NCI-H2227 treated with DMSO at 0.1 percent for 48 hours (cell line): ENCODE measurements around the gene PSG6.
"Not testable (repeated sequence)": the region's sequence is repeated elsewhere in the genome, so short reads cannot be mapped to it uniquely, and the experiment has no call there.

Source experiments
- DNase-seq: peaks from one replicate; lab custom pipeline; 2025; lab: John Stamatoyannopoulos, UW

The PSG6 gene

GRCh38 chr19:42917634-42918033 lies at the start of gene PSG6:
TSS of gene PSG6 (minus strand) at chr19:42917894. CDS start at chr19:42917792, 102 bp downstream.
- DNase-seq = not testable (repeated sequence)

- DNase-seq = no peak
These were observed 47.5 kb upstream of the PSG6 start for GRCh38 chr19:42965176-42965575.

- no peak for DNase-seq
These were observed 43.4 kb upstream of the PSG6 start for GRCh38 chr19:42961119-42961518.

GRCh38 chr19:42952126-42952525 lies 34.4 kb upstream of the PSG6 start:
- not testable (repeated sequence) for DNase-seq

GRCh38 chr19:42951476-42951875 lies 33.8 kb upstream of the PSG6 start:
- DNase-seq = not testable (repeated sequence)

GRCh38 chr19:42942187-42942789 lies 24.6 kb upstream of the PSG6 start:
- peak; percentile 13 for DNase-seq

- not testable (repeated sequence) for DNase-seq
These were observed 19.4 kb upstream of the PSG6 start, which contains the start of gene PSG7 for GRCh38 chr19:42937107-42937506. TSS of gene PSG7 (minus strand) at chr19:42937207. CDS start at chr19:42937076, 131 bp downstream.

GRCh38 chr19:42934726-42935125 lies 17.0 kb upstream of the PSG6 start:
- DNase-seq = not testable (repeated sequence)

- not testable (repeated sequence) for DNase-seq
These were observed 16.5 kb upstream of the PSG6 start for GRCh38 chr19:42934183-42934582.

- DNase-seq = not testable (repeated sequence)
These were observed 15.7 kb upstream of the PSG6 start for GRCh38 chr19:42933412-42933811.

GRCh38 chr19:42932485-42933101 lies 14.9 kb upstream of the PSG6 start:
- not testable (repeated sequence) for DNase-seq

GRCh38 chr19:42930214-42930613 lies 12.5 kb upstream of the PSG6 start:
- DNase-seq = not testable (repeated sequence)

GRCh38 chr19:42928896-42929295 lies 11.2 kb upstream of the PSG6 start:
- DNase-seq = no peak

GRCh38 chr19:42926781-42927180 lies 9.1 kb upstream of the PSG6 start:
- DNase-seq = no peak

GRCh38 chr19:42923106-42923505 lies 5.4 kb upstream of the PSG6 start:
- peak; percentile 32 for DNase-seq

GRCh38 chr19:42920971-42921370 lies 3.3 kb upstream of the PSG6 start:
- not testable (repeated sequence) for DNase-seq

- no peak for DNase-seq
These were observed 2.0 kb upstream of the PSG6 start for GRCh38 chr19:42919757-42920079.

- not testable (repeated sequence) for DNase-seq
These were observed 1.5 kb upstream of the PSG6 start for GRCh38 chr19:42919070-42919756.

- DNase-seq = not testable (repeated sequence)
These were observed 829 bp upstream of the PSG6 start for GRCh38 chr19:42918377-42919069.

- DNase-seq = not testable (repeated sequence)
These were observed 763 bp downstream of the PSG6 start for GRCh38 chr19:42916931-42917330.

- not testable (repeated sequence) for DNase-seq
These were observed 4.2 kb downstream of the PSG6 start for GRCh38 chr19:42913516-42913915.

- DNase-seq = not testable (repeated sequence)
These were observed 4.8 kb downstream of the PSG6 start for GRCh38 chr19:42912941-42913340.
